ENCODE measurements around the gene RNF213.
A peak's percentile ranks its signal among the peaks of the same experiment; 100 is the strongest.

The RNF213 gene

GRCh38 chr17:80376531-80376930, 115.9 kb downstream of the RNF213 start:
- DNase-seq: no peak

GRCh38 chr17:80377798-80378197, 117.1 kb downstream of the RNF213 start:
- no peak for DNase-seq

- DNase-seq: no peak
Observed at GRCh38 chr17:80379348-80379747, 118.7 kb downstream of the RNF213 start.

- no peak for DNase-seq
Observed at GRCh38 chr17:80380068-80380467, 119.4 kb downstream of the RNF213 start.

GRCh38 chr17:80380555-80381002, 119.9 kb downstream of the RNF213 start:
- DNase-seq: no peak

GRCh38 chr17:80381416-80381923, 120.8 kb downstream of the RNF213 start:
- no peak for DNase-seq

GRCh38 chr17:80382446-80382845, 121.8 kb downstream of the RNF213 start:
- DNase-seq: no peak

DNA sequence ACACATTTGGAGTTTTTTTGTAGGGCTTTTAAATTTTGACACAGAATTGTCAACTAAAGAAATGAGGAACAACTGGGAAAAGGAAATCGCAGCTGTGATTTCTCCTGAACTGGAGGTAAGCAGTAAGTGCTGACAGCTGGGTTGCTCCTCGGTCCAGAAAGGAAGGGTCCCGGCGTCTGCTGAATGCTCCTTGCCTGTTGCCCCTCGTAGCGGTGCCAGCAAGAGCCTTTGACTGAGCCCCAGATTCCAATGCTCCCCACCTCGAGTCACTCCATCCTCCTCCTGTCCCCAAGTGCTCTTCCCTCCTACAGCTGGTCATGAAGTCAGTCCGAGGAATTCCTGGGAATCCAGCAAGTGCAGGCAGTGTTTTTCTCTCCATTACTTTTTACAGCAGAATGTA, 122.3 kb downstream of the RNF213 start:
- no peak for DNase-seq

DNA sequence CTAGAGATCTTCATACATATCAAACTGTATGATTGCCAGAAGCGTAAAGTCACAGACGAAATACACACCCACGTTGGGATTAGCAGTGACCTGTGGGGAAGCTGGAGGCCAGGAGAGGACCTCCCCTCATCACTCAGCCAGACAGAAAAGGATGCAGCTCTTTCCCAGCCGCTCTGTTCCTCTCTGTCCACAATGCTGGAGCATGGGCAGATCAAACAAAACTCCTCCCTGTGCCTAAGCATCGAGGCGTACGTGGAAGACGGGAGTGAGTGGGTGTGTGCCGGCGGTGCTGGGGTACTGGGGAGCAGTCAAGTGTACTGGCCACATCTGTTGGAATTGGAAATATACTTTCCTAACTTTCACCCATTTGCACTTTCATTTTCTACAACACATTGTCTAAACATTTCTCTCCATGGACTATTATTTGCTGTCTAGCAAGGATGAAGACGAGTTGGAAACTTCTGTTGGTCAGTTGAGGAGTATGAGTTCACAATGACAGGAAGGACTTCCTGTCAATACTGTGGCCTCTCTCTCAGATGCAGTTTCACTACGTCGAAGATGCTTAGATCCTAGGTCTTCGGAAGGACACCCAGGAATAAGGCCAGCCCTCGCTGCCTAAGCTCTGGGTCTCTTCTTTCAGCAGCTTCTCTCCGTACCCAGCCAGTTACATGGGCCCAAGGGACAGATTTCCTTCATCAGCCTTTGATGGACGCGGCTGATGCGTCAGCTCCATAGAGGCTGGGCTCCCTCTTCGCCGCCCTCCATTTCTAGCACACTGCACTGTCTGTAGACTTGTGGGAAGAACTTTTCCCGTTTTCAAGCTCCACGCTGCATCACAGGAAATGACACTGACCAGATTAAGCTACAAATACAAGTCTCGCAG, 123.7 kb downstream of the RNF213 start:
- DNase-seq: no peak

- no peak for DNase-seq
Observed at GRCh38 chr17:80385046-80385445, 124.4 kb downstream of the RNF213 start.

GRCh38 chr17:80386341-80386740, 125.7 kb downstream of the RNF213 start:
- DNase-seq: no peak

GRCh38 chr17:80387071-80387470, 126.4 kb downstream of the RNF213 start:
- DNase-seq: no peak

GRCh38 chr17:80388175-80388574, 127.5 kb downstream of the RNF213 start:
- no peak for DNase-seq

GRCh38 chr17:80388601-80389000, 127.9 kb downstream of the RNF213 start:
- DNase-seq: no peak

DNA sequence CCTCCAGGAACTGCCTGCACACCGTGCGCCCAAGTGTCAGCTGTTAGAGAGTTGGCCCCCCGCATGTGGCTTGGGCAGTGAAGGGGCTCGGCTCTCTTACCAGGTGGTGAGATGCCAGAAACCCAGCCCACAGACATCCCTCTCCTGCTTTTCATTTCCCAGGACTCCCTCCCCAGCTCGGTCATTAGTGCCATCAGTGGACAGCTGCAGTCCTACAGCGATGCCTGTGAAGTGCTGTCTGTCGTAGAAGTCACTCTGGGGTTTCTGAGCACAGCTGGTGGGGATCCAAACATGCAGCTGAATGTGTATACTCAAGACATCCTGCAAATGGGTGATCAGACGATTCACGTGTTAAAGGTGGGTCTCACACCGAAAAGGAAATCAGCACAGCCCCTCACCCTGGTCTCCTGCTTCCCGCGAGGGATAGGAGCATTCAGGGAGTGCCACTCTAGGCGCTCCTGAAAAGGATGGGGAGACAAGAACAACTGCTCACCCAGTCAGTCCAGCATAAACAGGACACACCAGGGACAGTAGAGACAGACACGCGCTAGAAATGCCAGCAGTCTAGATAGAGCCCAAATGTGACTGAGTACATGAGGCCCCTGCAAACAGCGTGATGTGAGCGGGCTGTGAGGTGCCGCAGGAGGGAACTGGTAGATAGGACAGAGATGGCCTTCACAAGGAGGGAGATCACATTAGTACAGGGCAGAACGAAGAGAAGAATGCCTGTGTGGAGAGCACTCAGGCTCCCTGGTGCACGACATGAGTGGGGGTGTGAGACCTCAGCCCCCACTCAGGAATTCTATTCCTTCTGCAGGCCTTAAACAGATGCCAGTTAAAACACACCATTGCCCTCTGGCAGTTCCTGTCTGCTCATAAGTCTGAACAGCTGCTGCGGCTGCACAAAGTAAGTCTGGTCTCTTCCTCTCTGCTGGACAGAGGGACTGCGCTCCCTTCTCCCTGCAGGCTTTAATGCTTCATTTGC, 128.7 kb downstream of the RNF213 start:
- peak; percentile 53 for DNase-seq

DNA sequence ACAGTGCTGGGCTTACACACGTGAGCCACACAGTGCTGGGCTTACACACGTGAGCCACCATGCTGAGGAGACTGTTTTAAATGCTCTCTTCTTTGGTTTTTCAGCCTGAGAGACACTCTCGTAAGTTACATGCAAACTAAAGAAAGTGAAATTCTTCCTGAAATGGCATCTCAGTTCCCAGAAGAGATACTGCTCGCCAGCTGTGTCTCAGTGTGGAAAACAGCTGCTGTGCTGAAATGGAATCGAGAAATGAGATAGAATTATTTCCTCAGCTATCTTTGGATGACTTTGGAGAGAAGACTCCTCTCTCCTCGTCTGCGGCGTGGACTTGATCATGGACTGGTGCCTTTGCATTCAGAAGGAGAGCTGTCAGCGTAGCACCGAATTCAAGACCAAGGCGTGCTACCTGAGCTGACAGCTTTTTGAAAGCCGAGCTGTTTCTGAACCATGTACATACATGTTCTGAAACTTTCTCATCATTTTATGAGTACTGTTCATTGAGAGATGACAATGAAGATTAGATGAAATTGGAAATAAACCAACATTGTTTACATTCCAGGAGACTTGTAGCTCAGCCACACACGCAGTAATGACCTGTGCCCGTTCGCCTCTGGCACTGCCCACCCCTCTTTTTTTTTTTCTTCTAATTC, 132.7 kb downstream of the RNF213 start:
- peak; percentile 39 for DNase-seq

DNA sequence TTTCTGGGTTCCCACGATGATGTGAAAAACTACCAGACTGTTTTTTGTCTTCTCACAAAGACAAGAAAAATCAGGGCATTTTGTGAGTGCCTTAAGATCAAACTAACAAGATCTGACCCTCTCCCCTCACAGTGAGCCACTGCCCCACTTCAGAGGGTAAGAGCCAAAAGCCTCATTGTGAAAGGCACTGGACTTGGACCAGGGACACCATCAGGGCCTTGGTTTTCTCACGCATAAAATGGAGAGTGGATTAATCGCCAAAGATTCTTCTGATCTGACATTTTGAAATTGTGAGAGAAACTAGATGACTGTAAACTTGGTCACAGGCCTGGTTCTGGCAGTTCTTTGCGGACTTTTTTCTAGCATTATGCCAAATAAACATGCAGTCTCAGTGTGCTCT, 133.3 kb downstream of the RNF213 start:
- DNase-seq: no peak

DNA sequence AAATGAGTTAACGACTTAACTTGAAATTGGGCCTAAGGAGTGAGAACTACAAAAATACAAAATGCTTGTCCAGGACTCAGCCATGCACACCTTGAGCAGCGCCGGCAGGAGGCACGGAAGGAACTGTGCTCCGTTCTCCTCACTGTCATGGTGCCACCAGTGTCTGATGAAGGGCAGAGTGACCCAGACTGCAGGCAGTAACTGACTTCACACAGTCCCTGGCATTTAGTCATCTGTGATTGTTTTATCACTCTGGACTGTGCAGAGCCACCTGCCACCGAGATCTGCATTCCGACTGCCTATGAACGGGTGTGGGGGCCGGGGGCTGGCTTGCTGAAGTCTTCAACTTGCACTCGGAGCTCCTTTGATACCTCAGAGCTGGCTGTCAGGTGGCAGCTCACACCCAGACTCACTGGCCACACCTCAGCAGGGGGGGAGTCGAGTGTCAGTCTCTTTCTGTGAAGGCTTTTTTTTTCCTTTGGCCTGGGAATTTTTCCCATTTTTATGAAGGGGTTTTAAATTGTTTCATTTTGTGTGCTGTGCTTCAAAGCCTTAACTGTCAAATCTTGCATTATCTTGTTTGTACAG, 134.1 kb downstream of the RNF213 start:
- DNase-seq: no peak

GRCh38 chr17:80395402-80396151, 134.9 kb downstream of the RNF213 start:
- DNase-seq: no peak

DNA sequence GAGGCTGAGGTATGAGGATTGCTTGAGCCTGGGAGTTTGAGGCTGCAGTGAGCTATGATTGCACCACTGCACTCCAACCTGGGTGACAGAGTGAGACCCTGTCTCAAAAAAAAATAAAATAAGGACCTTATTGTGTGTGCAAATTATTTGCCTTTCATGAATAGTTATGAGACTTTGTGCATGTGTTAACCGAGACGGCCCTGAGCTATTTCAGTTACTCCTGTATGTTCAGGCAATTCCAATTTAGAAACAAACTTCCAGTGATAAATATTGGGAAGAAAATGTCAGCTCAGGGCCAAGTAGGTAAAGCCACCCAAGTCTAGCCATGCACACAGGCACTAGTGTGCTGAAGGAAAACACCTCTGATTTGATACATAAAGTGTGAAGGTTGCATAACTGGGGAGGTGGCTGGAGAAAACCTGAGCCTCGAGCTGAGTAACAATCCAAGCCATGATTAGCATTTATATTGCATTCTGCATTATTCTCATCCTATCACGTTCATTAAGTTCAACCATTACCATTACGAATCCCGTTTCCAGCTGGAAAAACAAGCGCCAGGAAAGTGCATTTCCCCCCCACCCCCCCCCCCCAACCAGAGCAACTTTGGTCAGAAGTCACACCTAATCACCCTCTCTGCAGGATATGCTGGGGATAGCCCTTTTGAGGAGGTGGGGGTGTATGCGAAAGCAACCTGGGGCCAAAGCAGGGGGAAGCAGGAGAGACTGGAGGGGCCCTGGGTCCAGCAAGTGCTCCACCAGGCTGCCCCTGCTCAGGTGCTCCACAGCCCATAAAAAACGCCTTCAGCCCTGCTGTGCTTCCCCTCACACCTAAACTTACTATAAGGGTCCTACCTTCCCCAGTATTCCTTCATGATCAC, 135.7 kb downstream of the RNF213 start:
- DNase-seq: no peak

GRCh38 chr17:80397034-80397387, 136.4 kb downstream of the RNF213 start:
- no peak for DNase-seq

Measured in right hindlimb (tissue), 1 donor.